ENCODE results near the gene MGST3.
A peak's percentile ranks its signal among the peaks of the same experiment; 100 is the strongest.
"Not testable (repeated sequence)": the region's sequence is repeated elsewhere in the genome, so short reads cannot be mapped to it uniquely, and the experiment has no call there.

Gene MGST3

DNA sequence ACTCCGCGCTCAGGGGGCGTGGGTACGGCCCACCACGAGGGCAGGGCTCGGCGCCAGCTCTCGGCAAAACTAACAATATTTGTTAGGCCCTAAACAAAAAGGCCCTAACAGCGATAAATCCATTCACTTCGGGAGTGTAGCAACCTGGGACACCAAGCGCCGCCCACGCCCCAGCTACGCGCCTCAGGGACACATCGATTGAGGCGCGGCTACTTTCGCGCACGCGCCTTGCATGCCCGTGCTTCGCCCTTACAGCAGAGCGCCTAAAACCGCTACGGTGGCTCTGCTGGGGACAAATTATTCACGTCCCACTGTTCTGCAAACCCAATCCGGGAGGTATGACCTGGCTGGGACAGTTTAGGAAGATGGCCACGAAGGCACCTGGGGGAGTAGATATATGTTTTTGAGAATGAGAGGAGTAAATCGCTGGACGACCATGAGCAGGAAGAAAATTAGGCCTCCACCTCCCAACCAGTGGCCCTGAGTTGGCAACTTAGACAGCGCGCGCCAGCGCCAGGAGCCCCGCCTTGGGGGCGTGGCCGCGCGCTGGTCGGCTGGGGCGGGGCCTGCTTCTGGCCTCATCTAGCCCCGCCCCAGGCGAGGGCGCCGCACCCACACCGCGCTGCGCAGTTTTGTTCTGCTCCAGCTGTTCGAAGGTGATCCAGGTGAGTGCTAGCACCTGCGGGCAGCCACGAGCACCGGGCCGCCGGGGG lies at the start of gene MGST3:
MGST3 (plus strand) TSS at position 606 of the 713 bp plus-strand sequence. CDS start 18,614 bp downstream, outside the sequence.
- peak; percentile 93 for DNase-seq (ENCODE audit: low spot score)

- DNase-seq (ENCODE audit: low spot score) = no peak
Measured at GRCh38 chr1:165581926-165582325, 49.1 kb upstream of the MGST3 start.

DNA sequence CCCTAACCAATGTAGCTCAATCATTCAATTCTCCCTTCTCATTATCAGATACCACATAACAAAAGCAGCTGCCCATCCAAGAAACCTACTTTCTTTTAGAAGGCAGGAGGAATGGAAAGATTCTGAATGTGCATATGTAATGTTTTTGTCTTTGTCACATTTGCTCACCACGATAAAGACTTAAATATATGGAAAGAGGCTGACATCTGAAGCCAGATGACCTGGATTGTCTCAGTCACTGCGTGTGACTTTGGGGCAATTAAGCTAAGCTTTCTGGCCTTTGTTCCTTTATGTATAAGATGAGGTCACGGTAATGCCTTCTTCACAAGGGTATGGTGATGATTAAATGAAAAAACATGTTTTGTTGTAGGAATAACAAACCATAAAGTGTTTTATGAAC lies 44.6 kb upstream of the MGST3 start:
- DNase-seq (ENCODE audit: low spot score) = no peak

GRCh38 chr1:165591391-165591790 lies 39.6 kb upstream of the MGST3 start:
- DNase-seq (ENCODE audit: low spot score) = not testable (repeated sequence)

DNA sequence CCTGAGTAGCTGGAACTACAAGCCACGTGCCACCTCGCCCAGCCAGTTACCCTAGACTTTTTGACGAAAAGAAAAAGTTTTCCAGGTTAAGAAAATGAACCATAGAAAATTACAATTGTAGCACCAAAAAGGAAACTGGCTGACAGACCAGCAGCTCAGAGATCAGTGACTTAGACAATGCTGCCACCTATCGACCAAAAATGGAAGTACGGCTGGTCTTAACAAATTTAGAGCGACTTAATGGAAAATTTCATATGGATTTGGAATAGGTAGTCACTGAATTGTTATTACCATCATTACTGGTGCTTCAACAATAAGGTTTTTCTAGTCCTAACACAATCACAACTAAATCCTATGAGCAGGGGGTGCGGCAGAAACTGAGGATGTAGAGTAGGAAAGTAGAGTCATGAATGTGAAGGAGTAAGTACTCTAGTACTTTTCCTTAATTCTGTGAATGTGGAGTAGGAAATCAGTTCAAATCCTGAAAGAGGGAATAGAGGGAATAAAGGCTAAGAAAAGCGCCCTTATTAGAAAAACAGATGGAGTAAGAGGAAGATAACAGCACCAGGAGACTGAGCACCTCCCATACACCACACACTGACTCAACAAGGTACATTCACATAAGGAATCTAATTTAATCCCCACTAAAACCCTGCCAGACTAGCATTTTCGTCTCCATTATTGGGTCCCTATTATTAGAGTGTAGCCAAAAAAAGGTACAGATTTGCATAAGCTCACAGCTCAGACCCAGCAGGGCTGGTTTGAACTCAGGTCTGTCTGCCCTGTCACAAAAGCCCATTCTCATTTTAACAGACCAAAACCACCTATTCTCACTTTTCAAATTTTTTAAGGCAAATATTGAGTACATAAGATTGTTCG lies 37.9 kb upstream of the MGST3 start:
- peak; percentile 76 for DNase-seq (ENCODE audit: low spot score)

GRCh38 chr1:165595246-165595938 lies 35.6 kb upstream of the MGST3 start:
- no peak for DNase-seq (ENCODE audit: low spot score)

DNA sequence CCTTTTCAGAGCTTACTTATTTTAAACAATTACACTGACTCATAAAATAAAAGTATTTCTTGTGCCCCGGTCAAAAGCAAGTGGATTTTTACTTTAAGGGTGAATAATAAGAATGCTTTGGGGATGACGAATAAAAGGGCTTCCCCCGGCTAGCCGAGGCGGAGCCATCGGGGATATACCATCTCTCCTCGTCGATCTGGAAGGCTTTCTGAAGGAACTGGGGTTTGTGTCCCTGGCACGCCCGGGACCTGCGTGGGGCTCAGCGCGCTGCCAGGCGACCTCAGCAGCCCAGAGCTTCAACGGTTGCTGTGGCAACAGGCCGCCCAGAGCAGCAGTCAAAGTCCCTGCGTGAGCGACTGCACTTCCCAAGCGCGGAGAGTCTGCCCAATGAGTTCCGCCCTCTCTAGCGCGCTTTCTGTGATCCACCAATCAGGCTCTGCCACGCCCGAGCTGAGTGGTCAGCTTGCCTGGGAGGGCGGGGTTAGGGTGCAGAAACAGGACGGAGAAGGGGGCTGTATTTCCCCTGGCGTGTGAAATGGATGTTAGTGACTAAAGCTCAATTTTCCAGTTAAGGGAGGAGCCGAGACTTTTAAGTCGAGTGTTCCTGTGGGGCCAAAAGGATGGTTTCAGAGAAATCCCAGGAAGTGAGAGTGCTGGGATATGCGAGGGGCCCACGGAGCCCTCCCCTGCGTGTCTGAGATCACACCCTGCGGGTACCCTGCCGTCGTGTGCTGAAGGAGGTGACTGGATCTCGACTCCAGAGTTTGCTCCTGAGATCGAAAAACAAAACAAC lies 33.0 kb upstream of the MGST3 start:
- DNase-seq (ENCODE audit: low spot score) = peak; percentile 94

GRCh38 chr1:165598676-165599059 lies 32.4 kb upstream of the MGST3 start:
- no peak for DNase-seq (ENCODE audit: low spot score)

DNA sequence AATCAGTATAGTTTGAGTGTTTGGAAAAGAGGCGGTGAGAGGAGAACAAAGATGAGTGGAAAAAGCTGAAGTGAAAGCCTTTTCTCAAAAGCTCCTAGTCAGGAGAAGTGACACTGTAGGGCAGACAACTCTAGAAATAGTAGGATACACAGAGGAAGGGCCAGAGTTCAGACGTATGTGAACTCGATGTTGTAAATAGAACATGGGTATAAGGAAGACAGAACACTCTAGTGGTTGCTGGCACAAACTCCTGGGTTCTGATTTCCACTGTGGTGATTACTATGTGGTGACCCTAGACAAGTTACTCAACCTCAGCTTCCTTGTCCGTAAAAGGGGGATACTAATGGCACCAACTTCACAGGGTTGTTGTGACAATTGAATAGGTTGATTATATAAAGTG lies 30.2 kb upstream of the MGST3 start:
- DNase-seq (ENCODE audit: low spot score) = no peak

DNA sequence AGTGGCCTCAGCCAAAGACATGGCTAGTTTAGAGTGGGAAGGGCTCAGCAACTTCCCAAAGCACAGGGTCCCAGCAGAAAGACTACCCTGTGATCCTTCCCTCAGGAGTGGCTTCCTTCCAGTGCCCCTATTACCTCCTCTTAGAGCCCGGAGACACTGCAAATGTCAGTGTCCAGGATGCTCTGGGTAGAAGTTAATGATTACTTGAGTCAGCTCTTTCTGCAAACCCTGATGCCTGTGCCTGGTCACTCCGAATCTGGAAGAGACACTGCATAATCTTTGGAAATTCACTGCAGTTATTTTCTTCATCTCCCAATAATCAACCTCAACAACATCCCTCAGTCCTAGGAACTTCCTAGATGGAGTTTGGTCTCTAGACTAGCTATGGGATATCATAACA lies 27.2 kb upstream of the MGST3 start:
- no peak for DNase-seq (ENCODE audit: low spot score)

GRCh38 chr1:165605246-165605645 lies 25.8 kb upstream of the MGST3 start:
- DNase-seq (ENCODE audit: low spot score) = no peak

- not testable (repeated sequence) for DNase-seq (ENCODE audit: low spot score)
Measured at GRCh38 chr1:165606676-165607075, 24.4 kb upstream of the MGST3 start.

GRCh38 chr1:165610866-165611265 lies 20.2 kb upstream of the MGST3 start:
- no peak for DNase-seq (ENCODE audit: low spot score)

DNA sequence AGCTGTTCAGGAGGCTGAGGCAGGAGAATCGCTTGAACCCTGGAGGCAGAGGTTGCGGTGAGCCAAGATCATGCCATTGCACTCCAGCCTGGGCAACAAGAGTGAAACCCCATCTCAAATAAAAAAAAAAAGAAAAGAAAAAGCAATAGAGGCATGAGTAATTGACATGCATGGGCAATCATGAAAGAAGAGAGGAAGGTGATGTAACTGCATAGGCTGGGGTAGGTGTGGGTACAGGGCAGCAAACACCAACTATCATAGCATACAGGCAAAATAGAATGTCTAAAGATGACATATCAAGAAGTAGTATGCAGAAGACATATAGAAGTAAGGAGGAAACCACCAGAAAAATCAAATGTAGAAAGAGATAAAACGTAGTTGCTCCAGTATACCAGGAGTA lies 19.0 kb upstream of the MGST3 start:
- no peak for DNase-seq (ENCODE audit: low spot score)

GRCh38 chr1:165616054-165616612 lies 14.9 kb upstream of the MGST3 start:
- DNase-seq (ENCODE audit: low spot score) = no peak

DNA sequence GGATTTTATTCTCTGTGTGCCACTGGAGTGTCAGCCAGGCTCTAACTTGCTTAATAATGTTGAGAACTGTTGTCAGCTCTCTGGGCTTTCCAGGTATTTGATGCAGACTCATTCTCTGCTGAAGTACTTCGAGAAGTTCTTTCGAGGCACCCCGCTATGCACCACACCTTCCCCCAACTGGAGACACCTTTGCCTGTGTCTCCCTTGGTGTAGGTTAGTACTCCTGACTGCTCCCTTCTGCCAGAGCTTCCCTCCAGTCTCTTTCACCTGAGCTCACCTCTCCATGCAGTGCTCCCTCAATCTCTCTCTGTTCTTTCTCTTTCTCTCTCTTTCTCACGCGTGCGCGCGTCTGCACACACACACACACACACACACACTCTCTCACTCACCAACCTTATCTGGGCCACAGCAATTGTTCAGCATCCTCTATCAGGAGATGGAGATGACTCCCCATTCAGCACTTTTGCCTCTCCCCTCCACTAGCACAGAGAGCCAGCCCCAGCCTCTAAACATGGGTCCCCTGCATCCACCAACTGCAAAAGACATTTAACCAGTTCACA lies 14.0 kb upstream of the MGST3 start:
- DNase-seq (ENCODE audit: low spot score) = no peak

- DNase-seq (ENCODE audit: low spot score) = no peak
Measured at GRCh38 chr1:165619647-165620151, 11.3 kb upstream of the MGST3 start.

DNA sequence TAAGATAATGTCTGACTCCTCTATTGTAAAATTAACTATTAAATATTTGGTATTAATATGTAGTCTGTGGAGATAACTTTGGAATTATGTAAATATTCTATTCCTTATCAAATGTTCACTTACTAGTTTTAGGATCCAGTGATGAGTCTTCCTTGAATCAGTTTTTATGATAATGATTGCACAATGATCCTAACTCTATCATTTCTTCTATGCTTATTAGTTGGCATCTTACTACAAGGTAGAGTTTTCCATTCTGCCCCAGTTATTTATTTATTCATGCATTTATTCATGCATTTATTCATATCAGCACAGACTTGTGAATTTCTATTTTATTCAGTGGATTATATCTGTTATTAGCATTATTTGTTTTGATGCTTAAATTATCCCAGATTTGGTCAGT lies 7.4 kb upstream of the MGST3 start:
- DNase-seq (ENCODE audit: low spot score) = no peak

DNA sequence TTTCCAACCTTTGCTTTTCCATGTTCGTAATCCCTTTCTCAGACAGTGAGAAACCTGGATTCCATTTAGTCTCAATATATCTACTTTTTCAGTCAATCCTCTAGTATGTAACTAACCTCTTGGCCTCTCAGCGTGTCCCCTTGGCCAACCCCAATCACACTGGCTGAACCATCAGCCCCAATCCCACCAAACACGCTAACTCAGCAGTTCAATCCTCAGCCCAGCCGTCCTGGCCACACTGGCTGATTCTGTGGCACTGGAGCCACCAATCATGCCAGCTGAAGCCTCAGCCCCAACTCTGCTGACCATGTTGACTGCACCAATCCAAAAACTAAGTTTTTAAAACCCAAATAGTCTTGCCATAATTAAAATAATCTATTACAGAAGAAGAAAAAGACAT lies 6.6 kb upstream of the MGST3 start:
- DNase-seq (ENCODE audit: low spot score) = no peak

DNA sequence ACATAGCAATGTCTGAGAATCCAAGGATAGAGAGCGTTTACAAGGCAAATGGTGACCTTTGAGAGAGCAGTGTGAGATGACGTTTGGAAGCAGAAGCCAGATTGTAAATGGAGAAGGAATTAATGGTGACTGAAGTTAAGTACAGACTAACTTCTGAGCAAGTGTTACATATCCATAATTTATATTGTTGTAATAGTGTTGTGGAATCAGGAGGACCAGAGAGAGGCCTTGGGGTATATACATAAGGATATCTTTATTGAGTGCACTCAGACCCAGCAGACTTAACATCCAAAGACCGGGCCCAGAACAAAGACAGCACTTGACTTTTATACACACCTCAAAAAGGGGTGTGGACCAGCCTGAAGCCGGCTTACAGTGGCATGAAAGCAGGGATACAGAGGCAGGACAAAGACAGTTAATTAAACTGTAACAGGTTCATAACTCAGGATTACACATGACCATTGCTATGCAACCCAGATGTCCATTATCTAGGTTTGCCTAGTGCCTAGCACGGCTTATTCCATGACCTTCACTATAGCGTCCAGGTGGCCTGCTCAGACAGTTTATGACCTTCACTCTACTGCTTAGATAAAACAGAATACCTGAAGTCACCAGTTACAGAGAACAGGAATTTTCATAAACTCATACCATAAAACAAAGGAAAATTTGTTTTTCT lies 2.7 kb upstream of the MGST3 start:
- no peak for DNase-seq (ENCODE audit: low spot score)
